Measurements from ENCODE around the gene RPAIN.

Gene RPAIN

GRCh38 chr17:5380491-5381135 lies 39.4 kb upstream of the RPAIN start:
- TF ChIP-seq CTCF (IDR thresholded peaks at IDR 0.05; ENCODE audit: insufficient read depth, low read length, missing control alignments), result no peak
- POLR2A ChIA-PET, result interaction anchor here (0.9 kb wide), 1 partner anchor 9 kb away, joined by 5 read pairs; no protein-coding TSS in a partner anchor
- CTCF ChIA-PET, result interaction anchor here (0.7 to 1.4 kb wide), 3 partner anchors 17 to 131 kb away, joined by 3 read pairs; no protein-coding TSS in a partner anchor
- no peak for DNase-seq (ENCODE audit: low read depth, low spot score)
- H3K4me3 ChIP-seq (ENCODE audit: low read depth, low read length), result no peak overlapping the region

GRCh38 chr17:5381542-5381941 lies 38.4 kb upstream of the RPAIN start:
- CTCF ChIA-PET, result interaction anchor here (0.9 to 1.9 kb wide), 3 partner anchors 10 to 60 kb away, joined by 3 to 4 read pairs (median 3); no protein-coding TSS in a partner anchor
- no peak for DNase-seq (ENCODE audit: low read depth, low spot score)
- H3K4me3 ChIP-seq (ENCODE audit: low read depth, low read length), result no peak overlapping the region
- no peak for TF ChIP-seq CTCF (IDR thresholded peaks at IDR 0.05; ENCODE audit: insufficient read depth, low read length, missing control alignments)
- POLR2A ChIA-PET, result no interaction called here

GRCh38 chr17:5391678-5392077 lies 28.3 kb upstream of the RPAIN start:
- no peak for TF ChIP-seq CTCF (IDR thresholded peaks at IDR 0.05; ENCODE audit: insufficient read depth, low read length, missing control alignments)
- no peak overlapping the region for H3K4me3 ChIP-seq (ENCODE audit: low read depth, low read length)
- CTCF ChIA-PET, result interaction anchor here (0.9 to 1.6 kb wide), 4 partner anchors 21 to 93 kb away, joined by 3 to 4 read pairs (median 4); partner anchors contain the start of gene C1QBP
- no peak for DNase-seq (ENCODE audit: low read depth, low spot score)
- POLR2A ChIA-PET, result no interaction called here

GRCh38 chr17:5396612-5397011 lies 23.4 kb upstream of the RPAIN start:
- H3K4me3 ChIP-seq (ENCODE audit: low read depth, low read length), result no peak overlapping the region
- ChIA-PET POLR2A (interaction anchor here (0.6 kb wide), 1 partner anchor 9 kb away, joined by 3 read pairs; no protein-coding TSS in a partner anchor), CTCF (interaction anchor here (1.0 kb wide), 1 partner anchor 43 kb away, joined by 3 read pairs; the partner anchor contains the start of gene C1QBP)
- no peak for DNase-seq (ENCODE audit: low read depth, low spot score)
- TF ChIP-seq CTCF (IDR thresholded peaks at IDR 0.05; ENCODE audit: insufficient read depth, low read length, missing control alignments), result no peak

- DNase-seq (ENCODE audit: low read depth, low spot score), result no peak
- H3K4me3 ChIP-seq (ENCODE audit: low read depth, low read length), result no peak overlapping the region
- CTCF ChIA-PET, result interaction anchor here (1.0 kb wide), 1 partner anchor 40 kb away, joined by 3 read pairs; no protein-coding TSS in a partner anchor
- POLR2A ChIA-PET, result interaction anchor here (0.7 kb wide), 1 partner anchor 9 kb away, joined by 4 read pairs; no protein-coding TSS in a partner anchor
- no peak for TF ChIP-seq CTCF (IDR thresholded peaks at IDR 0.05; ENCODE audit: insufficient read depth, low read length, missing control alignments)
These were observed 20.2 kb upstream of the RPAIN start for GRCh38 chr17:5399767-5400166.

GRCh38 chr17:5405400-5405799 lies 14.6 kb upstream of the RPAIN start:
- no peak for TF ChIP-seq CTCF (IDR thresholded peaks at IDR 0.05; ENCODE audit: insufficient read depth, low read length, missing control alignments)
- no peak overlapping the region for H3K4me3 ChIP-seq (ENCODE audit: low read depth, low read length)
- CTCF ChIA-PET, result interaction anchor here (1.1 kb wide), 1 partner anchor 18 kb away, joined by 3 read pairs; no protein-coding TSS in a partner anchor
- POLR2A ChIA-PET, result interaction anchor here (0.8 kb wide), 1 partner anchor 9 kb away, joined by 3 read pairs; no protein-coding TSS in a partner anchor
- DNase-seq (ENCODE audit: low read depth, low spot score), result no peak
